ENCODE measurements around the gene GPN2. TPM values are rescaled to one million over a fixed set of nuclear protein-coding genes. Genes with fewer than 3 reads are reported as not detected.

Gene GPN2
- total and polyA plus RNA-seq, 2 donors (not counting 1 experiment from before 2014, with no cell fraction given), result 12.2 to 21.5 TPM

GRCh38 chr1:26936823-26937222 lies 46.7 kb upstream of the GPN2 start:
- Histone ChIP-seq H3K9ac (ENCODE audit: insufficient read depth, low read length) (no peak overlapping the region), H2AFZ (ENCODE audit: low read length) (no peak overlapping the region), H3K4me1 (ENCODE audit: control insufficient read depth, extremely low read depth, insufficient read depth, low read length) (no peaks in the 10 kb centered on the region), H3K9me3 (ENCODE audit: control insufficient read depth, insufficient read depth, low read depth, low read length) (no peaks in the 10 kb centered on the region), H3K27me3 (ENCODE audit: control insufficient read depth, insufficient read depth, low read length) (no peaks in the 10 kb centered on the region), H3K4me2 (ENCODE audit: extremely low read depth, insufficient read depth, low read length) (no peak overlapping the region), H3K27ac (ENCODE audit: insufficient read depth, low read length) (no peak overlapping the region), H3K36me3 (ENCODE audit: control insufficient read depth, insufficient read depth, low read length) (peaks cover 13% of the 10 kb centered on the region), H3K4me3 (replicated peaks in 1 of 4; ENCODE audit: control extremely low read depth in 1 of 4, insufficient read depth in 1 of 4, low read depth in 3 of 4, low read length in 4 of 4) (no peak overlapping the region), H4K20me1 (ENCODE audit: control insufficient read depth, extremely low read depth, insufficient read depth, low read length) (no peaks in the 10 kb centered on the region), H3K79me2 (ENCODE audit: control insufficient read depth, insufficient read depth, low read length) (peaks cover 13% of the 10 kb centered on the region)
- TF ChIP-seq CTCF (conservative IDR thresholded peaks at IDR 0.05 in 1 of 2, IDR thresholded peaks at IDR 0.05 in 1 of 2; ENCODE audit: low read depth in 1 of 2, low read length in 2 of 2) (no peak), EZH2 (IDR thresholded peaks at IDR 0.05; ENCODE audit: low read length, missing control alignments) (no peak)
- no peak for DNase-seq (ENCODE audit: low read depth in 2 of 2)

GRCh38 chr1:26932531-26932930 lies 42.4 kb upstream of the GPN2 start:
- Histone ChIP-seq H3K4me1 (ENCODE audit: control insufficient read depth, extremely low read depth, insufficient read depth, low read length) (no peaks in the 10 kb centered on the region), H3K4me3 (replicated peaks in 1 of 4; ENCODE audit: control extremely low read depth in 1 of 4, insufficient read depth in 1 of 4, low read depth in 3 of 4, low read length in 4 of 4) (no peak overlapping the region), H4K20me1 (ENCODE audit: control insufficient read depth, extremely low read depth, insufficient read depth, low read length) (no peaks in the 10 kb centered on the region), H3K4me2 (ENCODE audit: extremely low read depth, insufficient read depth, low read length) (no peak overlapping the region), H3K36me3 (ENCODE audit: control insufficient read depth, insufficient read depth, low read length) (peaks cover 11% of the 10 kb centered on the region), H2AFZ (ENCODE audit: low read length) (no peak overlapping the region), H3K79me2 (ENCODE audit: control insufficient read depth, insufficient read depth, low read length) (peaks cover 6% of the 10 kb centered on the region), H3K9ac (ENCODE audit: insufficient read depth, low read length) (no peak overlapping the region), H3K27ac (ENCODE audit: insufficient read depth, low read length) (no peak overlapping the region), H3K9me3 (ENCODE audit: control insufficient read depth, insufficient read depth, low read depth, low read length) (no peaks in the 10 kb centered on the region), H3K27me3 (ENCODE audit: control insufficient read depth, insufficient read depth, low read length) (no peaks in the 10 kb centered on the region)
- no peak for TF ChIP-seq EZH2 (IDR thresholded peaks at IDR 0.05; ENCODE audit: low read length, missing control alignments)
- TF ChIP-seq CTCF (conservative IDR thresholded peaks at IDR 0.05 in 1 of 2, IDR thresholded peaks at IDR 0.05 in 1 of 2; ENCODE audit: low read depth in 1 of 2, low read length in 2 of 2), result no peak
- no peak for DNase-seq (ENCODE audit: low read depth in 2 of 2)

- Histone ChIP-seq H3K27ac (ENCODE audit: insufficient read depth, low read length) (no peak overlapping the region), H3K4me1 (ENCODE audit: control insufficient read depth, extremely low read depth, insufficient read depth, low read length) (peaks cover 2% of the 10 kb centered on the region)
Measured at GRCh38 chr1:26923711-26924110, 33.6 kb upstream of the GPN2 start.

More at GRCh38 chr1:26923711-26924110, 33.6 kb upstream of the GPN2 start:
- DNase-seq (ENCODE audit: low read depth in 2 of 2), result peak in 1 of 2 donors; percentile 20
- Histone ChIP-seq H4K20me1 (ENCODE audit: control insufficient read depth, extremely low read depth, insufficient read depth, low read length) (peaks cover 2% of the 10 kb centered on the region), H3K27me3 (ENCODE audit: control insufficient read depth, insufficient read depth, low read length) (no peaks in the 10 kb centered on the region), H3K9me3 (ENCODE audit: control insufficient read depth, insufficient read depth, low read depth, low read length) (no peaks in the 10 kb centered on the region), H2AFZ (ENCODE audit: low read length) (no peak overlapping the region), H3K4me2 (ENCODE audit: extremely low read depth, insufficient read depth, low read length) (no peak overlapping the region), H3K36me3 (ENCODE audit: control insufficient read depth, insufficient read depth, low read length) (peaks cover 6% of the 10 kb centered on the region), H3K4me3 (replicated peaks in 1 of 4; ENCODE audit: control extremely low read depth in 1 of 4, insufficient read depth in 1 of 4, low read depth in 3 of 4, low read length in 4 of 4) (no peak overlapping the region), H3K79me2 (ENCODE audit: control insufficient read depth, insufficient read depth, low read length) (peaks cover 33% of the 10 kb centered on the region), H3K9ac (ENCODE audit: insufficient read depth, low read length) (no peak overlapping the region)
- TF ChIP-seq EZH2 (IDR thresholded peaks at IDR 0.05; ENCODE audit: low read length, missing control alignments) (no peak), CTCF (conservative IDR thresholded peaks at IDR 0.05 in 1 of 2, IDR thresholded peaks at IDR 0.05 in 1 of 2; ENCODE audit: low read depth in 1 of 2, low read length in 2 of 2) (no peak)

Measured in fibroblast of lung (primary cell).